Upper lobe of right lung (tissue), 1 donor: ENCODE measurements around the gene ARHGAP24. TPM values are rescaled to one million over a fixed set of nuclear protein-coding genes. Genes with fewer than 3 reads are reported as not detected.

Experiments used
- ATAC-seq: fragments of 200-7000 bp; cut with Tn5 transposase; one replicate; pipeline ENCODE4 v1.9.1; 2020; ENCODE audit warnings: mild to moderate bottlenecking, moderate library complexity
- DNase-seq: peaks from one replicate; pipeline ENCODE4 v3.0.0-alpha.2; 2020
- H3K27ac ChIP-seq: fragments of 200-600 bp; one replicate; pipeline ENCODE4 v1.8.0; 2022
- H3K27me3 ChIP-seq: fragments of 200-600 bp; one replicate; pipeline ENCODE4 v1.8.0; 2022; ENCODE audit warnings: mild to moderate bottlenecking
- H3K36me3 ChIP-seq: fragments of 200-600 bp; one replicate; pipeline ENCODE4 v1.8.0; 2022
- H3K4me1 ChIP-seq: fragments of 200-600 bp; one replicate; pipeline ENCODE4 v1.8.0; 2022
- H3K4me3 ChIP-seq: fragments of 200-600 bp; one replicate; pipeline ENCODE4 v1.8.0; 2022; ENCODE audit warnings: mild to moderate bottlenecking
- H3K9me3 ChIP-seq: fragments of 200-600 bp; one replicate; pipeline ENCODE4 v1.8.0; 2022
- intact Hi-C: fragments of 100-400 bp; cut with DNase I; formaldehyde crosslinking; loops from one replicate; pipeline ENCODE4 v1.11.0; 2022
- total RNA-seq: library from RNA; stranded (reverse); fragmentation: NEBNext Ultra II Directional; extraction: Animal tissue kit (Norgen Biotek cat#: 25700); gene quantifications from one replicate; pipeline ENCODE4 v1.2.1, GENCODE V29; 2021
- TF ChIP-seq, protein P1 (sequence below): fragments of 200-600 bp; IDR thresholded peaks from one replicate; pipeline ENCODE4 v1.8.0; 2022; ENCODE audit warnings: antibody characterized with exemption
- donor health status: DM: no; HTN: yes; CAD: no; lungs with severe emphysema.

ARHGAP24 gene
- total RNA-seq, 1 donor from 2014 or later = 29.8 TPM

DNA sequence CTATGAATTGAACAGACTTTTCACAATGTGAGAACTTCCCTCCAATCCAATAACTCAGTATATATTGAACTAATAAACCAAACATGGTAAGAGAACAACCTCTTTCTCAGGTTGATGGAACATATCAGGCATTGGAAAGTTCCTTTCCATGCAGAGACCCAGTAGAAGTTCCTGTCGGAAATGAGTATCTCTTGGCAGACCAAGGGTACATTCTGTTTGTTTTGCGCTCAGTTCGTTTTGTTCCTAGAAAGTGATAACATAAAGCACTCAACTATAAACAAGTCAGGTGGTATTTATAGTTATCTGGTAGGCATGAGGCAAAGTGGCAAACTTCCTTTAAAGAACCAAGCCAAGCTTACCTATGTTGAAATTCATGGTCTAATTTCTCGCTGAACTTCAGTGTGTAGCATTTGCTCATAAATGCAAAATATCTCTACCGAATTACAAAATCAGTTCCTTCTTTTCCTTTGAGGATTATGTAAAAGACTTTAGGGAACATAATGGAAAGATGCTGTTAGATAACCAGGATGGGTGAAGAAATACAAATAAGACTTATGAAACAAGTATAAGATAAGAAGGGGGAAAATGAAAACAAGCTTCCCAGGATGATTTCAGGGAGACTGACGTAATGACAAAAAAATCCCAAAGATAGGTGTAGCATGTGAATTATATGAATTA is 120.3 kb downstream of the ARHGAP24 start:
- DNase-seq (no peak), ATAC-seq (no peak)
- intact Hi-C loops = no loop called here
- Histone ChIP-seq H3K36me3 (no peaks in the 10 kb centered on the region), H3K4me3 (no peak overlapping the region), H3K27ac (no peak overlapping the region), H3K4me1 (no peaks in the 10 kb centered on the region), H3K27me3 (no peaks in the 10 kb centered on the region), H3K9me3 (no peaks in the 10 kb centered on the region)
- TF ChIP-seq, protein P1, sequence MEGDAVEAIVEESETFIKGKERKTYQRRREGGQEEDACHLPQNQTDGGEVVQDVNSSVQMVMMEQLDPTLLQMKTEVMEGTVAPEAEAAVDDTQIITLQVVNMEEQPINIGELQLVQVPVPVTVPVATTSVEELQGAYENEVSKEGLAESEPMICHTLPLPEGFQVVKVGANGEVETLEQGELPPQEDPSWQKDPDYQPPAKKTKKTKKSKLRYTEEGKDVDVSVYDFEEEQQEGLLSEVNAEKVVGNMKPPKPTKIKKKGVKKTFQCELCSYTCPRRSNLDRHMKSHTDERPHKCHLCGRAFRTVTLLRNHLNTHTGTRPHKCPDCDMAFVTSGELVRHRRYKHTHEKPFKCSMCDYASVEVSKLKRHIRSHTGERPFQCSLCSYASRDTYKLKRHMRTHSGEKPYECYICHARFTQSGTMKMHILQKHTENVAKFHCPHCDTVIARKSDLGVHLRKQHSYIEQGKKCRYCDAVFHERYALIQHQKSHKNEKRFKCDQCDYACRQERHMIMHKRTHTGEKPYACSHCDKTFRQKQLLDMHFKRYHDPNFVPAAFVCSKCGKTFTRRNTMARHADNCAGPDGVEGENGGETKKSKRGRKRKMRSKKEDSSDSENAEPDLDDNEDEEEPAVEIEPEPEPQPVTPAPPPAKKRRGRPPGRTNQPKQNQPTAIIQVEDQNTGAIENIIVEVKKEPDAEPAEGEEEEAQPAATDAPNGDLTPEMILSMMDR = no peak

DNA sequence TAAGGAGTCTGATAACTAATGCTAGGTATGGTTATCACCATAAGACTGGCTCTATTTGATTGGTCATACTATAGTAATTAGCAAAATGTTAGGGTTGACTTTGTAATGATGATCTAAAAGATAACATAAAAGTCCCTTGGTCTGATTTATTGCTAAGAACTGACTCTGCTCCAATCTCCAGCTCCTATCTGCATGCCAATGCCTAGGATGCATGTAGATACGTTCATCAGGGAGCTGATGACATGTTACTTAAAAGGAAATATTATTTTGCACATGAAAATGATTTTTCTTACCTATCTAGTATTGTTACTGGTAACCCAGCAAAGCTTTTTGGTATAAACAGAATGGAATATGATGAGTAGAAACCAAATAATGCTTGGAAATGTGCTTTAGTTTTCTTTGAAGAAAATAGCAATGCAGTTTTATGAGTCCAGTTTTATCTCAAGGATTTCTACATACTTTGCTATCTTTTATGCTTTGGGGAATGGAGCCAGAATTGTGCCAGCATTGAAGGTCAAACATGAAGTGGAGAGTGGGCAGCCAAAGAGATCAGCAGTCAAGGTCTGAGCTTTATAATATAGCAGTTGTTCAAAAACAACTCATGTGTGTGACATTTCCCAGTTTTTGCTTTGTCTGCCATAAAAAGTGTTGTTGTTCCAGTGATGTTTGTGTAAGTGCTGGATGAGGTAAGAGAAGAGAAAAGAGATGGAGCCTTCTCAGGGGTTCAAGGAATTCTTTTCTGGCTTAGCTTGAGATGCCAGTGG is 121.0 kb downstream of the ARHGAP24 start:
- ATAC-seq (no peak), DNase-seq (no peak)
- TF ChIP-seq, protein P1 = no peak
- no peaks in the 10 kb centered on the region for H3K36me3 ChIP-seq
- H3K4me3 ChIP-seq = no peak overlapping the region
- no peaks in the 10 kb centered on the region for H3K9me3 ChIP-seq
- H3K4me1 ChIP-seq = no peaks in the 10 kb centered on the region
- no peak overlapping the region for H3K27ac ChIP-seq
- intact Hi-C loops = no loop called here
- no peaks in the 10 kb centered on the region for H3K27me3 ChIP-seq

DNA sequence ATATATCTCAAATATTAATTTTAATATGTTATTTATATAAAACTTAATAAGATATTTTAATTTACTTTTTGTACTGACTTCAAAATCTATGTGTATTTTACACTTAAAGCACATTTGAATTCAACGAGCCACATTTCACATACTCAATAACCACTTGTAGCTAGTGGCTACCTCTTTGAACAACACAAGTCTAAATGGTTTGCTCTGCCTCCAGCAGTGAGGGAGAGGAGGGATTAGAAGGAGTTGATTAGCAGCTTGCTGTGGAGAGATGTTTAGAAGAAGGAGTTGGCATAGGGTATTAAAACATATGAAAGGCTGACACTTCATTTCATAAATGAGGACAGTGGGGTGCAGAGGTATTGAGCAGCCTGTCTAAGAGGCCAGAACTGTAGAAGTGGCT is 124.0 kb downstream of the ARHGAP24 start:
- peaks cover 4% of the 10 kb centered on the region for H3K4me1 ChIP-seq
- no peaks in the 10 kb centered on the region for H3K36me3 ChIP-seq
- intact Hi-C loops = no loop called here
- DNase-seq (no peak), ATAC-seq (no peak)
- TF ChIP-seq, protein P1 = no peak
- H3K4me3 ChIP-seq = no peak overlapping the region
- no peaks in the 10 kb centered on the region for H3K27me3 ChIP-seq
- no peaks in the 10 kb centered on the region for H3K9me3 ChIP-seq
- no peak overlapping the region for H3K27ac ChIP-seq

DNA sequence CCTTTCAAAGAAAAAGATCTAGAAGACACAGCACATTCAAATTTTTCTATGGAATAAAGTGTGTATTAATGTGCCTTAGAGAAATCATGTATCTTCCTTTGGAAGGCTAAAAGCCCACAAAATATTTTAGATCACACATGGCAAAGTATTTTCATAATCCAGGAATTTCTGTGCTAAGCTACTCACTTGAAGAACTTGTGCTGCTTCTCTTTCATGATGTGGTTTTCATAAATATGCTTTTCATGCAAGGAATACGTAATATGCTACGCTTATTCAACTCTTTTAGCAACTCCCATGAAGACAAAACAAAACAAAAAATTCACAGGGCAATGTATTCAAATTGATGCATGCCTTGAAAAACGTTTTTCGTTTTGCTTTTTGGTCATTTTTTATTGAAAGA is 125.6 kb downstream of the ARHGAP24 start:
- H3K36me3 ChIP-seq = no peaks in the 10 kb centered on the region
- TF ChIP-seq, protein P1 = no peak
- no peak overlapping the region for H3K4me3 ChIP-seq
- H3K27ac ChIP-seq = no peak overlapping the region
- peaks cover 4% of the 10 kb centered on the region for H3K4me1 ChIP-seq
- no peak for DNase-seq
- intact Hi-C loops = no loop called here
- no peaks in the 10 kb centered on the region for H3K27me3 ChIP-seq
- ATAC-seq = no peak
- no peaks in the 10 kb centered on the region for H3K9me3 ChIP-seq

DNA sequence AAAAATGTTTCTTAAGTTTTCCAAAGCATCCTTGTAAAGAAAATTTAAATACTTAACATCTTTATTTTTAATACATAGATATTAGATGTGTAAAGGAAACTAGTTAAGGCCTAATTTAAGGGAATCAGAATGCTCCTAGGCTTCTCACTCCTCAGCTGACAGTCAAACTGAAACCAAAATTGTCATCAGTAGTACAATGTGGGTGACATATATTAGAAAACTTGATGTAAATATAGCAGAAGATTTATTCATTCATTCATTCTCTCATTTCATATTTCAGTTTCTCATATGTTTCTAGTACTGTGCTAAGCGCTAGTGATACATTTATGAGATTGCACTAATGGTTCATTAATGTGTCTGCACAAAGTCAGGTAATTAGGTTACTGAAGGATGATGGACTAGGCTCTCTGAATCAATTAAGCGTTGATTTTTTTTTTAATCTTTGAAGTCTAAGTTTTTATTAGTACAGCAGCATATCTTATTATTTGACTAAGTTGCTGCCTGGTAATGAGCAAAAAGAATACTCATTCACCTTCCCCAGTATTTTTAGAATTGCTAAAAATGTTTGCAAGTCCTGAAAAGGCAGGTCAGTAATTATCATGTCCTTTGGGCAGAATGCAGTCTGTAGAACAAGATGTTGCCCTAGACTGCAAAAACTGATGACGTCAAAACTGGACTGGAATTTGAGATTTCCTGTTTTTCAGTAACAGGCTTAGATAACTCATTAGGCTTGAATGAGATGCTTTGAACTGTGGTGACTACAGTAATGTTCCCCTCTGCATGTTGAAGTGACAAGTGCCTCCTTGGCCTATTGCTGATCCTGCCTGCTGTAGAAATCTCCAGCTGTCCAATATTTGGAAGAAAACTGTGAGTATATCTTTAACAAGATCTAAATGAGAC is 128.7 kb downstream of the ARHGAP24 start:
- Histone ChIP-seq H3K27me3 (no peaks in the 10 kb centered on the region), H3K4me1 (peaks cover 4% of the 10 kb centered on the region)
- no peak for ATAC-seq

More for the DNA sequence above, 128.7 kb downstream of the ARHGAP24 start:
- DNase-seq = no peak
- intact Hi-C loops = no loop called here
- no peak overlapping the region for H3K4me3 ChIP-seq
- no peak overlapping the region for H3K27ac ChIP-seq
- H3K9me3 ChIP-seq = no peaks in the 10 kb centered on the region
- H3K36me3 ChIP-seq = no peaks in the 10 kb centered on the region
- TF ChIP-seq, protein P1 = no peak
